GM19372 (cell line): ENCODE data around the gene TM9SF1.
"Not testable (repeated sequence)": the region's sequence is repeated elsewhere in the genome, so short reads cannot be mapped to it uniquely, and the experiment has no call there.

ENCODE experiments used
- ATAC-seq: cut with Tn5 transposase; IDR thresholded peaks from one replicate; pipeline ENCODE4 v1.9.1; 2021; ENCODE audit warnings: mild to moderate bottlenecking, low read depth, moderate library complexity; ENCODE audit not compliant: unreplicated experiment

Gene TM9SF1

GRCh38 chr14:24228902-24229301, 33.7 kb upstream of the TM9SF1 start:
- ATAC-seq: no peak

GRCh38 chr14:24226473-24226872, 31.2 kb upstream of the TM9SF1 start:
- ATAC-seq: no peak

- no peak for ATAC-seq
These were observed 29.4 kb upstream of the TM9SF1 start for GRCh38 chr14:24224618-24225071.

- ATAC-seq: not testable (repeated sequence)
These were observed 27.7 kb upstream of the TM9SF1 start for GRCh38 chr14:24222987-24223386.

GRCh38 chr14:24219521-24219920, 24.3 kb upstream of the TM9SF1 start:
- ATAC-seq: no peak

- ATAC-seq: no peak
These were observed 23.8 kb upstream of the TM9SF1 start for GRCh38 chr14:24219080-24219479.

- not testable (repeated sequence) for ATAC-seq
These were observed 21.6 kb upstream of the TM9SF1 start for GRCh38 chr14:24216876-24217275.

GRCh38 chr14:24216345-24216699, 21.1 kb upstream of the TM9SF1 start:
- ATAC-seq: no peak

- peak; percentile 51 for ATAC-seq
These were observed 20.5 kb upstream of the TM9SF1 start, which contains the start of gene MDP1 for GRCh38 chr14:24215495-24216344. Gene MDP1, minus strand, starts transcription at chr14:24216066. Its CDS starts 111 bp downstream, at chr14:24215955.

- ATAC-seq: no peak
These were observed 18.8 kb upstream of the TM9SF1 start for GRCh38 chr14:24213866-24214662.

- peak; percentile 68 for ATAC-seq
These were observed 18.0 kb upstream of the TM9SF1 start, which contains the start of gene CHMP4A for GRCh38 chr14:24212924-24213865. Gene CHMP4A, minus strand, starts transcription at chr14:24213488. Its CDS starts 49 bp downstream, at chr14:24213439.

- no peak for ATAC-seq
These were observed 16.1 kb upstream of the TM9SF1 start for GRCh38 chr14:24211311-24211710.

GRCh38 chr14:24207625-24208024, 12.4 kb upstream of the TM9SF1 start:
- no peak for ATAC-seq

- no peak for ATAC-seq
These were observed 11.9 kb upstream of the TM9SF1 start for GRCh38 chr14:24207104-24207551.

- no peak for ATAC-seq
These were observed 11.2 kb upstream of the TM9SF1 start for GRCh38 chr14:24206260-24207103.

- ATAC-seq: no peak
These were observed 9.2 kb upstream of the TM9SF1 start for GRCh38 chr14:24204163-24205146.

- ATAC-seq: not testable (repeated sequence)
These were observed 8.1 kb upstream of the TM9SF1 start for GRCh38 chr14:24203249-24203886.

GRCh38 chr14:24202538-24202937, 7.3 kb upstream of the TM9SF1 start:
- ATAC-seq: not testable (repeated sequence)
